GM19372 (cell line): Measurements from ENCODE around the gene TNFRSF13B.
"Not testable (repeated sequence)": the region's sequence is repeated elsewhere in the genome, so short reads cannot be mapped to it uniquely, and the experiment has no call there.

Experiments
- ATAC-seq: cut with Tn5 transposase; IDR thresholded peaks from one replicate; pipeline ENCODE4 v1.9.1; 2021; ENCODE audit warnings: mild to moderate bottlenecking, low read depth, moderate library complexity; ENCODE audit not compliant: unreplicated experiment

TNFRSF13B gene

DNA sequence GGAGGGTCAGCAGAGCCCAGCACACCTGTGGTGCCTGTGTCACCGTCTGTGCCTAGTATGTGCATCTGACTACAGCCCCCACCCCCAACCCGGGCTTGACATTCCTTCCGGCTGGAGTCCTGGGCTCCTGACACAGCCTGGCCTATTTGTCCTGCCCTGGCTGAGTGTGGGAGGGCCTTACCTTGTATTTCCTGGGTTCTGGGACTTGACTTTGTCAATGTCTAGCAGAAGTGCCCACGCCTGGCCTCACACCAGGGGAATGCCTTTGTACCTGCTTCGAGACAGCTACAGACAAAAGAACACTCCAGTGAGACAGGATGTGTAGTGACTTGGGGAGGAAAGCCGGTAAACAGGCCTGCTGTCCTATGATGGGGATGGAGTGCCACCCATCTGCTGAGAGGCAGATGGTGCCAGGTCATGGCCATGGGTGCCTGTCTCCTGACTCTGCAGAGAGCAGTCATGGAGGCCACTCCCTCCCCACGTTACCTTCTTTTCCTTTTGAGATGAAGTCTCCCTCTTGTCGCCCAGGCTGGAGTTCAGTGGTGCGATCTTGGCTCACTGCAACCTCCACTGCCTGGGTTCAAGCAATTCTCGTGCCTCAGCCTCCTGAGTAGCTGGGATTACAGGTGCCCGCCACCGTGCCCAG is 42.8 kb downstream of the TNFRSF13B start:
- ATAC-seq, result no peak

GRCh38 chr17:16928406-16929034 is 43.4 kb downstream of the TNFRSF13B start:
- ATAC-seq, result no peak

- no peak for ATAC-seq
Observed at GRCh38 chr17:16927641-16928321, 44.1 kb downstream of the TNFRSF13B start.

GRCh38 chr17:16926571-16927451 is 45.1 kb downstream of the TNFRSF13B start:
- ATAC-seq, result no peak

- ATAC-seq, result no peak
Observed at GRCh38 chr17:16926061-16926511, 45.8 kb downstream of the TNFRSF13B start.

- no peak for ATAC-seq
Observed at GRCh38 chr17:16925461-16926060, 46.4 kb downstream of the TNFRSF13B start.

DNA sequence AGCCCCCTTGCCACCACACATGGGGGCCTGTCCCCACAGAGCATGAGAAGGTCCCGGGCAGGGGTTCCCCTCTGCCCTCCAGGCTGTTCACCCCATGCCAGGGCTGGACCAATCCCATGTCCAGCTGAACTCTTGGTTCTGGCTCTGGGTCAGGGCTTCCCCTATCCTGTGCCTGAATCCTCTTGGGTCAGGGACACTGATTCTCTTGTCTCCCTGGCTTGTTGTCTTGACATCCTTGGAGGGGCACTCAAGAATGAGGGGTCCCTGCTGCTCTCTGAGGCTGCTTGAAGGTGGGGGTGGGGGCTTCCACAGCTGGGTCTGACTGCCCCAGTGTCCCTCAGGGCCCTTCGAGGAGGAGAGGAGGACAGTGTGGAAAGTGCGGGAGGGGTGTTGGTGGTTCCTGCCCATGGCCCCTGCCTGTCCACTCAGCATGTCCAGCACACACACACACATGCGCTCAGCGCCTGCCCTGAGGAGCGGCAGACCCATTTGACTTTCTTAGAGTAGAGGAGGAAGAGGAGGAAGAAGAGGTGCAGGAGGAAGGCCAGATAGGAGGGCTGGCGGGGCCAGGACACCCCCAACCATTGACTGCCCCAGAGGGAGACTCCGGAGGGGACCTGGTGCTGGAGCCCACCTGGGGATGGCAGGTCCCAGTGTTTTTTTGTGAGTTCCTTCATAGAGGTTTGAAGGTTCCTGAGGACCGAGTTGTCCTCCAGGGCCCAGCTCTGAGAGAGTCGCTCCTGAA is 47.0 kb downstream of the TNFRSF13B start:
- no peak for ATAC-seq

GRCh38 chr17:16923904-16924695 is 47.8 kb downstream of the TNFRSF13B start:
- no peak for ATAC-seq

DNA sequence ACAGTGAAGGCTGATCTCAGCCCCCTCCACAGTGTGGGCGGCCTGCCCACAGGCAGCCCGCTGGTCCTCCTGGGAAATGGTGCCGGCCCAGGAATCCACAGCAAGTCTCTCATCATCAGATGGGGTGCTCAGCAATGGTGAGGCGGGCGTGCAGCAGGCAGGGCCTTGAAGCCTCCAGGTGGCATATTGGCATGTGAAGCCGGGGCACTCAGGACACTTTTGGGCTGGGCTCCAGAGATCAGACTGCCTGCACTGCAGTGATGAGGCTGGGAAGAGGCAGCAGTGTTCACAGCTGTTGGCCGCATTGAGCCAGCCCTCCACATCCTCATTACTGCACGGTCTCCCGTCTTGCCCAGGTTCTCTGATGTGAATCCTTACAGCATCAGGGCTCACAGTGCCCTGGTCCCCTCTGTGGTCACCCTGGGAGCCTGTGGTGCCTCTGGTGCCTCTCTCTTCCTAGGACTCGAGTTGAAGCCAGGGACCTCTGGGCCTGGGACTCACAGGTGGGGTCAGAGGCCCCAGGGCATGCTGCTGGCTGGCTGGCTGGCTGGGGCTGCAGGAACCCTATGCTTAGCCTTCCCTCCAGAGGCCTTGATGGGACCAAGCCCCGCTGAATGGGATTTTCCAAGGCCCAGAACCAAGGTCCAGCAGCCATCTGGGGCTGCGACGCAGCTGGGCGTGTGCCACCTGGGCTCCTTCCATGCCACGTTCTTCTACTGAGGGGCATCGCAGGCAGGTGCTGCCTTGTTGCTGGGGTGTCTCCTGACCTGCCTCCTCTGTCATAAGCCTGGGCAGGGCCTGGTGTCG is 48.6 kb downstream of the TNFRSF13B start:
- ATAC-seq, result no peak

GRCh38 chr17:16922386-16923096 is 49.4 kb downstream of the TNFRSF13B start:
- no peak for ATAC-seq

GRCh38 chr17:16921451-16921850 is 50.5 kb downstream of the TNFRSF13B start:
- ATAC-seq, result not testable (repeated sequence)

GRCh38 chr17:16920628-16921020 is 51.3 kb downstream of the TNFRSF13B start:
- no peak for ATAC-seq

DNA sequence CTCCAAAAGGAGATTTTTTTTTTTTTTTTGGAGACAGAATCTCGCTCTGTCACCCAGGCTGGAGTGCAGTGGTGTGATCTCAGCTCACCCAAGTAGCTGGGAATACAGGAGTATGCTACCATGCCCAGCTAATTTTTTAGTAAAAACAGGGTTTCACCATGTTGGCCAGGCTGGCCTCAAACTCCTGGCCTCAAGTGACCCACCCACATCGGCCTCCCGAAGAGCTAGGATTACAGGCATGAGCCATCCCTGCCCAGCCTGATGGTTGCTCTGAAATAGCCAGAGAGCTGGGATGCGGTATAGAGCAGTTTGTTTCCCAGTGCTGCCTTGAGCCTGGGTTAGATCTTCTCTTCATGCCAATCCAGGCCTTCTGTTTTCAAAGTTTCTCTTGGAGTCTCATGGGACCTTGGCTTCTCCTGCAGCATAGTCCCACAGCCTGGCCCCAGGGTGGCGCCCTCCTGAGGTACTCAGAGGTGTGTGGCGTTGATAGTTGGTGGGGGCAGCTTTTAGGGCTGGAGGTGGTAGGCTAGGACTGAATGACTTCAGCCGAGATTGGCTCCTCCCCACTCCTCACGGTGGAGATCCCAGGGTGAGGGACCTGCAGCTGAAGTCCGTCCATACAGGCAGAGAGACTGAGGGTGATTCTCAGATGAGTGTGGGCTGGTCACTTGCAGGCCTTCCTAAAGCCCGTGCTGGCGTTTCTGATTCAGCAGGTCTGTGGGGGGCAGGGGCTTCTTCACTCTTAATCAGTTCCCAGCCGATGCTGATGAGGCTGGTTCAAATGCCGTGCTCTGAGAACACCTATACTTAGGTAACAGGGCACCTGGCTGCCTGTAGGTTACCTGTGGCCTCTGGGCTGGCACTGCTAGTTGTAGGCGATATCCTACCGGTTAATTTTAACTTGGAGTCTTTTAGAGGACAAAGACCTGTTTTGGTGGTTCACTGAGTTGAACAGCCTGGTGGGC is 52.0 kb downstream of the TNFRSF13B start:
- no peak for ATAC-seq

DNA sequence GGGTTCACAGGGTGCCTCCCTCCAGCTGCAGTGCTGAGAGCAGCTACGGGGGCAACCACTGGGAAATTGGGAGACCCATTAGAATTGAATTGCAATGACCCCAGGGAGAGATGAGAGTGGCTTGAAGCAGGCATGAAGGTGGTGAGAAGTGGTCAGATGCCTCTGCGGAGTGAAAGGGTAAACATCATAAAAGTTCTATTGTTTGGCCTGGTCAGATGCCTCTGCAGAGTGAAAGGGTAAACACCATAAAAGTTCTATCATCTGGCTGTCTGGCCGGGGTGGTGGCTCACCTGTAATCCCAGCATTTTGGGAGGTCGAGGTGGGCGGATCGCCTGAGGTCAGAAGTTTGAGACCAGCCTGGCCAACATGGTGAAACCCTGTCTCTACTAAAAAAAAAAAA is 53.5 kb downstream of the TNFRSF13B start:
- no peak for ATAC-seq

DNA sequence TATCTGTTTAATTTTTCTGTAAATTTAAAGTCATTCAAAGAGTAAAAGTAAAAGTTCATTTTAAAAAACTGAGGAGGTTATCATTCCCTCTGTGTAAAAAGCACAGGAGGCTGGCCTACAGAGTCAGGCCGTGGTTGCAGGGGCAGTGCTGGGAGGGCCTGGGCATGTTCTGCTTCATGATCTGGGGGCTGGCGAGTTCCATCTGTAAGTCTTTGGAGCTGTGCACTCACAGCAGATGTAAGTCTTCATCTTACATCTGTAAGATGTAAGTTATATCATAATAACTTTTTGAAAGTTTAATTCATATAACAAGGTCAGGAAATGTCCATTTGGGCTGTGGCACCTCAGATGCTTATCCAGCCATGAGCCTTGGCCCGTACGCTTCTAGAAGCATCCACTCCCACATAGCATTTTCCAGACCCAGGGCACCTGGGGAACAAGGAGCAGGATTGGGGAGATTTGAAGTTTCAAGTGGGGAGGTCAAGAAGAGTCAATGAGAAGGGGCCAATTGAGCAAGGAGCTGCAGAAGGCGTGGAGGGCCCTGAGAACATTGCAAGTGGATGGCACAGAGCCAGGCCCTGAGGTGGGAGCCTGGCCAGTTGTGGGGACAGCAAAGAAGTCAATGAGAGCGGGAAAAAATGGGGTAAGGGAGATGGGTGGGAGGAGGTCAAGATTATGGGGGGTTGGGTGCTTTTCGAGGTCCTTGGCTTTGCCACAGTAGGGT is 54.1 kb downstream of the TNFRSF13B start:
- ATAC-seq, result no peak

- no peak for ATAC-seq
Observed at GRCh38 chr17:16916557-16916920, 55.4 kb downstream of the TNFRSF13B start.
